Chondrocyte (in vitro differentiated cells): ENCODE measurements around the gene ANO3. TPM values are rescaled to one million over a fixed set of nuclear protein-coding genes. Genes with fewer than 3 reads are reported as not detected.
A peak's percentile ranks its signal among the peaks of the same experiment; 100 is the strongest.

ENCODE experiments used
- DNase-seq: peaks from one replicate; pipeline ENCODE4 v3.0.0; 2021; ENCODE audit warnings: mixed read lengths, low spot score
- H3K27ac Mint-ChIP-seq: one replicate; pipeline ENCODE4 v1.8.0; 2021; ENCODE audit warnings: mild to moderate bottlenecking, moderate library complexity, mixed read lengths; ENCODE audit not compliant: unreplicated experiment
- H3K27me3 Mint-ChIP-seq: 2 replicates; pipeline ENCODE4 v1.8.0; 2021; ENCODE audit warnings: low read depth, mixed read lengths
- H3K36me3 Mint-ChIP-seq: 2 replicates; pipeline ENCODE4 v1.8.0; 2021; ENCODE audit warnings: low read depth, mixed read lengths
- H3K4me1 Mint-ChIP-seq: 2 replicates; pipeline ENCODE4 v1.8.0; 2021; ENCODE audit warnings: low read depth, mild to moderate bottlenecking, mixed read lengths
- H3K4me3 Mint-ChIP-seq: one replicate; pipeline ENCODE4 v1.8.0; 2021; ENCODE audit warnings: mild to moderate bottlenecking, moderate library complexity, mixed read lengths; ENCODE audit not compliant: unreplicated experiment
- H3K9me3 Mint-ChIP-seq: 2 replicates; pipeline ENCODE4 v1.8.0; 2021; ENCODE audit warnings: low read depth, mixed read lengths
- CTCF ChIP-seq: fragments of 200-600 bp; sonication (generic); IDR thresholded peaks from 2 replicates; pipeline ENCODE4 v1.5.0; 2021; ENCODE audit warnings: antibody characterized with exemption, mild to moderate bottlenecking, moderate library complexity
- total RNA-seq: library from RNA; stranded (reverse); gene quantifications from 3 replicates; pipeline ENCODE4 v1.2.1, GENCODE V29; 2021

Gene ANO3
- total RNA-seq, 1 donor from 2014 or later, result 0.07 TPM

GRCh38 chr11:26332572-26332915, 614 bp downstream of the ANO3 start:
- H3K27ac Mint-ChIP-seq, result no peak overlapping the region
- peak overlapping the region; percentile 68 for H3K4me3 Mint-ChIP-seq
- no peak for TF ChIP-seq CTCF
- DNase-seq, result no peak
- peaks cover 30% of the 10 kb centered on the region for H3K27me3 Mint-ChIP-seq
- H3K36me3 Mint-ChIP-seq, result no peaks in the 10 kb centered on the region
- no peaks in the 10 kb centered on the region for H3K9me3 Mint-ChIP-seq
- peaks cover 17% of the 10 kb centered on the region for H3K4me1 Mint-ChIP-seq

- no peaks in the 10 kb centered on the region for H3K36me3 Mint-ChIP-seq
- H3K4me1 Mint-ChIP-seq, result peaks cover 17% of the 10 kb centered on the region
- H3K9me3 Mint-ChIP-seq, result no peaks in the 10 kb centered on the region
- no peak overlapping the region for H3K4me3 Mint-ChIP-seq
- TF ChIP-seq CTCF, result no peak
- peaks cover 23% of the 10 kb centered on the region for H3K27me3 Mint-ChIP-seq
- no peak overlapping the region for H3K27ac Mint-ChIP-seq
- no peak for DNase-seq
Observed at GRCh38 chr11:26333906-26334305, 2.0 kb downstream of the ANO3 start.

GRCh38 chr11:26335903-26336302, 4.0 kb downstream of the ANO3 start:
- no peaks in the 10 kb centered on the region for H3K36me3 Mint-ChIP-seq
- H3K27ac Mint-ChIP-seq, result no peak overlapping the region
- no peaks in the 10 kb centered on the region for H3K9me3 Mint-ChIP-seq
- DNase-seq, result no peak
- no peak overlapping the region for H3K4me3 Mint-ChIP-seq
- H3K27me3 Mint-ChIP-seq, result peaks cover 11% of the 10 kb centered on the region
- H3K4me1 Mint-ChIP-seq, result peaks cover 17% of the 10 kb centered on the region
- no peak for TF ChIP-seq CTCF

GRCh38 chr11:26344647-26345046, 12.7 kb downstream of the ANO3 start:
- no peaks in the 10 kb centered on the region for H3K9me3 Mint-ChIP-seq
- no peak overlapping the region for H3K4me3 Mint-ChIP-seq
- no peak for TF ChIP-seq CTCF
- no peaks in the 10 kb centered on the region for H3K36me3 Mint-ChIP-seq
- H3K4me1 Mint-ChIP-seq, result no peaks in the 10 kb centered on the region
- DNase-seq, result no peak
- no peak overlapping the region for H3K27ac Mint-ChIP-seq
- H3K27me3 Mint-ChIP-seq, result peaks cover 4% of the 10 kb centered on the region

- TF ChIP-seq CTCF, result no peak
- Mint-ChIP-seq H3K27me3 (peaks cover 5% of the 10 kb centered on the region), H3K27ac (no peak overlapping the region), H3K4me1 (no peaks in the 10 kb centered on the region), H3K4me3 (no peak overlapping the region), H3K36me3 (no peaks in the 10 kb centered on the region), H3K9me3 (no peaks in the 10 kb centered on the region)
- DNase-seq, result no peak
Observed at GRCh38 chr11:26348776-26349175, 16.8 kb downstream of the ANO3 start.
